ENCODE results near the gene DDOST. TPM values are rescaled to one million over a fixed set of nuclear protein-coding genes. Genes with fewer than 3 reads are reported as not detected.
A peak's percentile ranks its signal among the peaks of the same experiment; 100 is the strongest.

DDOST gene
- polyA plus RNA-seq, 2 of the 4 experiments (the other 2 are of a cell fraction) = 158 to 231 TPM

DNA sequence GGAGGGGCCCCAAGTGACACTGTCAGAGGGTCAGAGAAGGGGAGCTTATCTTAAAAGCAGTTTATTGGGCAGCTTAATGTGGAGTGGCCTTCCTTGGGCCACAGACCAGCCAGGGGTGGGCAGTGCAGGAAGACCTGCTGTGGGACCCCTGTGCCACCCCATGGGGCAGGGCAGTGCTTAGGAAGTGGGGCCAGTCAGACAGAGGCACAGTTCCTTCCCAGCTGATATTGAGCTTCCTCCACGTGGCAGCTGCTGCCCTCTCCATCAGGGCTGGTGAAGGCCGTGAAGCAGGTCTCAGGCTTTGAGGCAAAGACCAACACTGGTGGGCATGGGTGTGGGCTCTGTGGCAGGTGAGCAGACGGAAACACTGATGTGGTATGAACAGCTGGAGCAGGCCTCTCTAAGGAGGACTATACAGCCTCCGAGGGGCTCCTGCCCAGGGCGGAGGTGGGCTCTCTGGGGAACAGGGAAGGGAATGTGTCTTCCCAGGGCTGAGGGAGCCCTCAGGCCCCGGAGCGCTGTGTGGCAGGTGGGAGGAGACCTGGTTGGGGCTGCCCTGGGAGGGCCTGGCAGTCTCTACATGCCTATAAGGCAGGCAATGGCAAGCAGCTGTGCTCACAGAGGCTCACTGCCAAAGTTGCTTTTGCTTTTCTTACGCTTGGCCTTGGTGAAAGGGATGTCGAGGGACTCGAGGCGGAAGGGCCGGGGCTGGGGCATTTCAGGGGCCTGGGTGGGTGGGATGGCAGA, 3.0 kb upstream of the DDOST start:
- Histone ChIP-seq H3K4me3 (no peak overlapping the region), H3K9me3 (no peaks in the 10 kb centered on the region), H3K27ac (no peak overlapping the region), H3K4me1 (peaks cover 18% of the 10 kb centered on the region), H3K4me2 (no peak overlapping the region)
- CTCF ChIA-PET = interaction anchor here (1.1 to 2.4 kb wide), 2 partner anchors 142 to 531 kb away, joined by 3 to 9 read pairs; no protein-coding TSS in a partner anchor
- POLR2A ChIA-PET = no interaction called here
- DNase-seq (ENCODE audit: low read depth in 1 of 2, low spot score in 1 of 2) (no peak), ATAC-seq (no peak), FAIRE-seq (no peak)
- 75% methylated on average over 4 of the region's 12 CpGs for WGBS (ENCODE audit: missing lambda C conversion rate)
- TF ChIP-seq, protein P1, sequence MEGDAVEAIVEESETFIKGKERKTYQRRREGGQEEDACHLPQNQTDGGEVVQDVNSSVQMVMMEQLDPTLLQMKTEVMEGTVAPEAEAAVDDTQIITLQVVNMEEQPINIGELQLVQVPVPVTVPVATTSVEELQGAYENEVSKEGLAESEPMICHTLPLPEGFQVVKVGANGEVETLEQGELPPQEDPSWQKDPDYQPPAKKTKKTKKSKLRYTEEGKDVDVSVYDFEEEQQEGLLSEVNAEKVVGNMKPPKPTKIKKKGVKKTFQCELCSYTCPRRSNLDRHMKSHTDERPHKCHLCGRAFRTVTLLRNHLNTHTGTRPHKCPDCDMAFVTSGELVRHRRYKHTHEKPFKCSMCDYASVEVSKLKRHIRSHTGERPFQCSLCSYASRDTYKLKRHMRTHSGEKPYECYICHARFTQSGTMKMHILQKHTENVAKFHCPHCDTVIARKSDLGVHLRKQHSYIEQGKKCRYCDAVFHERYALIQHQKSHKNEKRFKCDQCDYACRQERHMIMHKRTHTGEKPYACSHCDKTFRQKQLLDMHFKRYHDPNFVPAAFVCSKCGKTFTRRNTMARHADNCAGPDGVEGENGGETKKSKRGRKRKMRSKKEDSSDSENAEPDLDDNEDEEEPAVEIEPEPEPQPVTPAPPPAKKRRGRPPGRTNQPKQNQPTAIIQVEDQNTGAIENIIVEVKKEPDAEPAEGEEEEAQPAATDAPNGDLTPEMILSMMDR (IDR thresholded peaks at IDR 0.05) = no peak
- TF ChIP-seq JUNB (IDR thresholded peaks at IDR 0.05) (no peak), HOXA7 (CRISPR knock-in tag; IDR thresholded peaks at IDR 0.05) (no peak), BHLHE40 (IDR thresholded peaks at IDR 0.05; ENCODE audit: low read depth, low read length) (no peak), POLR2AphosphoS2 (conservative IDR thresholded peaks at IDR 0.05; ENCODE audit: low read length) (no peak), RAD21 (conservative IDR thresholded peaks at IDR 0.05 in 1 of 2, IDR thresholded peaks at IDR 0.05 in 1 of 2) (no peak), ESRRA (IDR thresholded peaks at IDR 0.05; ENCODE audit: borderline replicate concordance, low read length) (no peak), BCL3 (IDR thresholded peaks at IDR 0.05) (no peak), HOXB5 (CRISPR knock-in tag; IDR thresholded peaks at IDR 0.05) (no peak), HMGXB4 (CRISPR knock-in tag; IDR thresholded peaks at IDR 0.05; ENCODE audit: borderline replicate concordance) (no peak), NPAS2 (CRISPR knock-in tag; IDR thresholded peaks at IDR 0.05; ENCODE audit: borderline replicate concordance) (no peak), RCOR1 (IDR thresholded peaks at IDR 0.05; ENCODE audit: low read depth, low read length) (no peak), GATA3 (IDR thresholded peaks at IDR 0.05; ENCODE audit: borderline replicate concordance) (no peak), MAZ (IDR thresholded peaks at IDR 0.05; ENCODE audit: borderline replicate concordance, low read depth, low read length) (no peak), KDM1A (IDR thresholded peaks at IDR 0.05; ENCODE audit: low read depth) (no peak), NFE2L2 (conservative IDR thresholded peaks at IDR 0.05; ENCODE audit: low read length) (no peak), CBX8 (IDR thresholded peaks at IDR 0.05) (no peak)
- TF ChIP-seq, protein P2, sequence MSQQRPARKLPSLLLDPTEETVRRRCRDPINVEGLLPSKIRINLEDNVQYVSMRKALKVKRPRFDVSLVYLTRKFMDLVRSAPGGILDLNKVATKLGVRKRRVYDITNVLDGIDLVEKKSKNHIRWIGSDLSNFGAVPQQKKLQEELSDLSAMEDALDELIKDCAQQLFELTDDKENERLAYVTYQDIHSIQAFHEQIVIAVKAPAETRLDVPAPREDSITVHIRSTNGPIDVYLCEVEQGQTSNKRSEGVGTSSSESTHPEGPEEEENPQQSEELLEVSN (IDR thresholded peaks at IDR 0.05; ENCODE audit: borderline replicate concordance, low read depth) = no peak
- TF ChIP-seq, protein P3, sequence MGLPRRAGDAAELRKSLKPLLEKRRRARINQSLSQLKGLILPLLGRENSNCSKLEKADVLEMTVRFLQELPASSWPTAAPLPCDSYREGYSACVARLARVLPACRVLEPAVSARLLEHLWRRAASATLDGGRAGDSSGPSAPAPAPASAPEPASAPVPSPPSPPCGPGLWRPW (IDR thresholded peaks at IDR 0.05) = no peak

- CTCF ChIA-PET = interaction anchor here (0.7 to 2.4 kb wide), 4 partner anchors 9 to 531 kb away, joined by 3 to 9 read pairs (median 3); no protein-coding TSS in a partner anchor
- POLR2A ChIA-PET = no interaction called here
- ATAC-seq (no peak), FAIRE-seq (no peak), DNase-seq (ENCODE audit: low read depth in 1 of 2, low spot score in 1 of 2) (no peak)
- no peak overlapping the region for H3K27ac ChIP-seq
- no peaks in the 10 kb centered on the region for H3K9me3 ChIP-seq
- TF ChIP-seq HMGXB4 (CRISPR knock-in tag; IDR thresholded peaks at IDR 0.05; ENCODE audit: borderline replicate concordance) = no peak
- TF ChIP-seq RAD21 (conservative IDR thresholded peaks at IDR 0.05 in 1 of 2, IDR thresholded peaks at IDR 0.05 in 1 of 2) = peak; percentile 16 to 53; a peak in 2 of 5 replicates
- peaks cover 18% of the 10 kb centered on the region for H3K4me1 ChIP-seq
- no peak overlapping the region for H3K4me2 ChIP-seq
- no peak overlapping the region for H3K4me3 ChIP-seq
- WGBS (ENCODE audit: missing lambda C conversion rate) = 38% methylated on average over 1 of the region's 1 CpG
Observed at GRCh38 chr1:20663365-20663764, 2.2 kb upstream of the DDOST start.

Data from A549 (cell line).